Endothelial cell of umbilical vein (primary cell): Measurements from ENCODE around the gene FAM193B. TPM values are rescaled to one million over a fixed set of nuclear protein-coding genes. Genes with fewer than 3 reads are reported as not detected.

Source experiments
- BruUV-seq: library from RNA; stranded (reverse); fragments of 400-500 nt; replicated peaks from 2 replicates; lab custom pipeline; 2021; lab: Mats Ljungman, UMichigan
- CTCF ChIA-PET: fragments of 300-600, 350-600 bp; sonication (Branson Sonifier 250); formaldehyde crosslinking; loops from one replicate; lab custom pipeline; 2021; ENCODE audit warnings: antibody characterized with exemption, inconsistent platforms; lab: Charles Lee
- POLR2A ChIA-PET: fragments of 300-600, 350-600 bp; sonication (Branson Sonifier 250); formaldehyde crosslinking; loops from one replicate; lab custom pipeline; 2021; ENCODE audit warnings: antibody characterized with exemption, inconsistent platforms; lab: Charles Lee
- DNase-seq: peaks from one replicate; pipeline ENCODE4 v3.0.0-alpha.2; 2011; ENCODE audit warnings: low read depth, low spot score
- FAIRE-seq: peaks from 2 replicates; lab custom pipeline; 2011; peaks lifted over from hg19 to GRCh38; lab: Jason Lieb, UNC
- H2AFZ ChIP-seq: 2 replicates; pipeline ENCODE4 v1.6.0; 2012; ENCODE audit warnings: low read depth, low read length, control low read depth, inconsistent platforms
- H3K27ac ChIP-seq: 2 replicates; pipeline ENCODE4 v1.5.1; 2011; ENCODE audit warnings: low read depth, mild to moderate bottlenecking, control low read depth, low read length, moderate library complexity; ENCODE audit not compliant: insufficient read depth
- H3K27me3 ChIP-seq, 2 experiments: 2 replicates each; pipeline versions ENCODE4 v1.6.0 to v1.6.1; 2011; ENCODE audit warnings: low read length in 2 of 2, mixed read lengths in 1 of 2; ENCODE audit not compliant: control insufficient read depth in 2 of 2, insufficient read depth in 2 of 2
- H3K36me3 ChIP-seq, 2 experiments: 2 replicates in 1 of 2; 3 replicates in 1 of 2; pipeline ENCODE4 v1.5.1; 2011; ENCODE audit warnings: low read length in 2 of 2, mild to moderate bottlenecking in 1 of 2, moderate library complexity in 1 of 2; ENCODE audit not compliant: control insufficient read depth in 2 of 2, insufficient read depth in 2 of 2; ENCODE audit errors: extremely low read depth in 1 of 2
- H3K4me1 ChIP-seq: 3 replicates; pipeline ENCODE4 v1.5.1; 2011; ENCODE audit warnings: mild to moderate bottlenecking, low read length; ENCODE audit not compliant: control insufficient read depth, insufficient read depth; ENCODE audit errors: extremely low read depth
- H3K4me2 ChIP-seq: 2 replicates; pipeline ENCODE4 v1.6.1; 2011; ENCODE audit warnings: low read length, control low read depth, mixed read lengths; ENCODE audit not compliant: insufficient read depth
- H3K4me3 ChIP-seq, 3 experiments: fragments of 200-600 bp in 1 of 3; sonication (generic), shearing (Covaris generic) in 1 of 3; replicated peaks in 1 of 3; 2 replicates each; pipeline ENCODE4 v1.5.1; 2011 to 2016; ENCODE audit warnings: control low read depth in 3 of 3, low read length in 3 of 3, mild to moderate bottlenecking in 2 of 3, inconsistent platforms in 1 of 3, low read depth in 1 of 3, moderate library complexity in 1 of 3; ENCODE audit not compliant: insufficient read depth in 1 of 3
- H3K79me2 ChIP-seq: 2 replicates; pipeline ENCODE4 v1.6.0; 2012; ENCODE audit warnings: low read length, inconsistent platforms; ENCODE audit not compliant: control insufficient read depth, insufficient read depth
- H3K9ac ChIP-seq: replicated peaks from 2 replicates; pipeline ENCODE3; 2011; ENCODE audit warnings: low read length, control low read depth; ENCODE audit not compliant: insufficient read depth; ENCODE audit errors: extremely low read depth
- H3K9me1 ChIP-seq: replicated peaks from 3 replicates; pipeline ENCODE4 v1.6.0; 2011; ENCODE audit warnings: mild to moderate bottlenecking, low read length; ENCODE audit not compliant: control insufficient read depth, insufficient read depth; ENCODE audit errors: extremely low read depth
- H3K9me3 ChIP-seq: replicated peaks from 2 replicates; pipeline ENCODE4 v1.5.1; 2012; ENCODE audit warnings: low read length, inconsistent platforms; ENCODE audit not compliant: control insufficient read depth, insufficient read depth
- H4K20me1 ChIP-seq: replicated peaks from 2 replicates; pipeline ENCODE3; 2011; ENCODE audit warnings: mild to moderate bottlenecking, low read length; ENCODE audit not compliant: control insufficient read depth, insufficient read depth; ENCODE audit errors: extremely low read depth
- EZH2 ChIP-seq: IDR thresholded peaks from 2 replicates; pipeline ENCODE4 v1.6.1; 2012; ENCODE audit warnings: borderline replicate concordance, low read depth, mild to moderate bottlenecking, moderate library complexity, low read length, inconsistent platforms; ENCODE audit not compliant: severe bottlenecking
- FOS ChIP-seq: IDR thresholded peaks from 2 replicates; pipeline ENCODE4 v1.6.1; 2011; ENCODE audit warnings: mild to moderate bottlenecking, low read length, moderate library complexity, borderline replicate concordance; ENCODE audit not compliant: insufficient read depth
- GATA2 ChIP-seq: IDR thresholded peaks from 2 replicates; pipeline ENCODE4 v1.7.0; 2011; ENCODE audit warnings: low read depth, mild to moderate bottlenecking, moderate library complexity, mixed read lengths, low read length; ENCODE audit not compliant: insufficient read length, insufficient read depth
- JUN ChIP-seq: IDR thresholded peaks from 2 replicates; pipeline ENCODE4 v1.6.1; 2011; ENCODE audit warnings: borderline replicate concordance, low read depth; ENCODE audit not compliant: insufficient read length, insufficient read depth
- MYC ChIP-seq: IDR thresholded peaks from one replicate; pipeline ENCODE4 v1.6.1; 2011; ENCODE audit warnings: mild to moderate bottlenecking, low read depth, low read length
- POLR2A ChIP-seq: IDR thresholded peaks from 2 replicates; pipeline ENCODE4 v1.6.1; 2012; ENCODE audit warnings: low read depth, mild to moderate bottlenecking, control low read depth, low read length
- POLR2AphosphoS5 ChIP-seq: IDR thresholded peaks from 2 replicates; pipeline ENCODE4 v1.6.1; 2012; ENCODE audit warnings: low read depth, mild to moderate bottlenecking, control low read depth, low read length, moderate library complexity; ENCODE audit not compliant: insufficient read depth
- dilution Hi-C: fragments of 300-500 bp; cut with MboI; formaldehyde crosslinking; loops from one replicate; pipeline ENCODE4 v1.15.0; 2019; ENCODE audit warnings: low sequenced_read_pairs; ENCODE audit not compliant: extremely low pct_ligation_motif_present
- intact Hi-C: fragments of 100-400 bp; cut with micrococcal nuclease; formaldehyde crosslinking; loops from one replicate; pipeline ENCODE4 v1.10.0; 2022
- polyA plus RNA-seq, 4 experiments: library from polyadenylated mRNA; depleted of rRNA in 3 of 4; stranded (reverse) in 3 of 4; unstranded in 1 of 4; fragments of >200 nt; gene quantifications; 2 replicates each; pipeline versions ENCODE4 v1.2.1 to v1.2.3, GENCODE V29; 2011 to 2012; ENCODE audit warnings: missing spikeins in 1 of 4
- total RNA-seq: library from RNA; stranded (reverse); gene quantifications from 2 replicates; pipeline ENCODE4 v1.2.3, GENCODE V29; 2021
- TF ChIP-seq, protein P1 (sequence below), 2 donors: IDR thresholded peaks; 1 replicate in 1 of 2; 2 replicates in 1 of 2; pipeline ENCODE4 v1.5.1; 2011; ENCODE audit warnings: low read length in 2 of 2, mild to moderate bottlenecking in 2 of 2, moderate library complexity in 2 of 2, control low read depth in 1 of 2, inconsistent platforms in 1 of 2, low read depth in 1 of 2; ENCODE audit not compliant: insufficient read depth in 1 of 2; ENCODE audit errors: extremely low read depth in 1 of 2
- TF ChIP-seq, protein P2 (sequence below): IDR thresholded peaks from 2 replicates; pipeline ENCODE4 v1.6.1; 2011; ENCODE audit not compliant: insufficient read depth, insufficient read length

Gene FAM193B
- total and polyA plus RNA-seq, 2 donors (not counting 3 experiments of a cell fraction or from before 2014, with no cell fraction given): 57.9 to 75.7 TPM

DNA sequence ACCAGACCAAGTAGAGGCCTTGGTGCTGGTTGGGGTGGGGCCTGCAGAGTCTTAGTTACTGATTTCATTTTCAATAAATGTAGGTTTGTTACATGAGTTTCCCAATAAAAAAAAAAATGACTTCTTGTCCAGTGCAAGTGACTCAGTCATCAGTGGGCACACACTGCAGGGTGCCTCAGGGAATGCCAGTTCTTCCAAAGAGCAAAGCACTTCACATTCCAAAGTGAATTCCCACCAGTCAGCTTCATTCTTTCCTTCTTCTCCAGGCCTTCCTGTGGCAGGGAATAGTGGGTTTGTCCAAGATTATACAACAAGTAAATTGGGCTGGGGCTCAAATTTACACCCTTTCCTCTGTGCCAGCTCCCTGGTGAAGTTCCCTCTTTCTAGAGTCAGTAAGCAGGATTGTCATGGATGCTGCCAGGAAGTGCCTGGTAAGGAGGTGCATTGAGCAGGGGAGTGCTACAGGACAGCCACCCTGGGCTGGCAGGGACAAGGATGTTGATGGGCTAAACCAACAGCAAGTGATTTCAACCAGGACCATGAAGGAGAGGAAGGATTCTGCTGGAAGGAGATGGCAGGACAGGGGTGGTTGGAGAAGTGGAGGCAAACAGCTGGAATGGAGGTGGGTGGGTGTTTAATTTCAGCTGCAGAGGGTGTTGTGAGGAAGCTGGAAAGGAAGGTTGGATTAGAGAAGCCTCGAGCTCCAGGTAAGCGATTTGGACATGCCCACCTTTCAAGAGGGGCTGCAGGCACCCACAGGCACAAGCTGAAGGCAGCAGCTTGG lies 41.8 kb upstream of the FAM193B start:
- H3K9me3 ChIP-seq: no peaks in the 10 kb centered on the region
- peaks cover 28% of the 10 kb centered on the region for H3K79me2 ChIP-seq
- H3K4me3 ChIP-seq: no peak overlapping the region
- H3K4me1 ChIP-seq: peaks cover 23% of the 10 kb centered on the region
- H2AFZ ChIP-seq: no peak overlapping the region
- no peak overlapping the region for H3K27ac ChIP-seq
- H3K27me3 ChIP-seq: no peaks in the 10 kb centered on the region
- FAIRE-seq (no peak), DNase-seq (no peak)
- TF ChIP-seq, protein P1, sequence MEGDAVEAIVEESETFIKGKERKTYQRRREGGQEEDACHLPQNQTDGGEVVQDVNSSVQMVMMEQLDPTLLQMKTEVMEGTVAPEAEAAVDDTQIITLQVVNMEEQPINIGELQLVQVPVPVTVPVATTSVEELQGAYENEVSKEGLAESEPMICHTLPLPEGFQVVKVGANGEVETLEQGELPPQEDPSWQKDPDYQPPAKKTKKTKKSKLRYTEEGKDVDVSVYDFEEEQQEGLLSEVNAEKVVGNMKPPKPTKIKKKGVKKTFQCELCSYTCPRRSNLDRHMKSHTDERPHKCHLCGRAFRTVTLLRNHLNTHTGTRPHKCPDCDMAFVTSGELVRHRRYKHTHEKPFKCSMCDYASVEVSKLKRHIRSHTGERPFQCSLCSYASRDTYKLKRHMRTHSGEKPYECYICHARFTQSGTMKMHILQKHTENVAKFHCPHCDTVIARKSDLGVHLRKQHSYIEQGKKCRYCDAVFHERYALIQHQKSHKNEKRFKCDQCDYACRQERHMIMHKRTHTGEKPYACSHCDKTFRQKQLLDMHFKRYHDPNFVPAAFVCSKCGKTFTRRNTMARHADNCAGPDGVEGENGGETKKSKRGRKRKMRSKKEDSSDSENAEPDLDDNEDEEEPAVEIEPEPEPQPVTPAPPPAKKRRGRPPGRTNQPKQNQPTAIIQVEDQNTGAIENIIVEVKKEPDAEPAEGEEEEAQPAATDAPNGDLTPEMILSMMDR (IDR thresholded peaks at IDR 0.05; ENCODE audit: extremely low read depth in 1 of 2, insufficient read depth in 1 of 2, low read depth in 1 of 2, low read length in 2 of 2): no peak
- TF ChIP-seq JUN (no peak), POLR2AphosphoS5 (no peak), MYC (no peak), FOS (no peak), POLR2A (no peak), EZH2 (no peak), GATA2 (no peak)
- TF ChIP-seq, protein P2, sequence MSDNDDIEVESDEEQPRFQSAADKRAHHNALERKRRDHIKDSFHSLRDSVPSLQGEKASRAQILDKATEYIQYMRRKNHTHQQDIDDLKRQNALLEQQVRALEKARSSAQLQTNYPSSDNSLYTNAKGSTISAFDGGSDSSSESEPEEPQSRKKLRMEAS: no peak
- ChIA-PET CTCF (interaction anchor here (2.0 kb wide), 1 partner anchor 11 kb away, joined by 6 read pairs; no protein-coding TSS in a partner anchor), POLR2A (no interaction called here)
- BruUV-seq: no TSS peak
- intact Hi-C loops (loop anchor here (10.0 kb wide), 1 partner anchor 1211 kb away; the partner anchor contains the start of genes HIGD2A and NOP16), dilution Hi-C loops (no loop called here)
- H3K9ac ChIP-seq: no peak overlapping the region
- no peaks in the 10 kb centered on the region for H3K9me1 ChIP-seq
- no peaks in the 10 kb centered on the region for H4K20me1 ChIP-seq
- H3K4me2 ChIP-seq: no peak overlapping the region
- peaks cover 16 to 33% of the 10 kb centered on the region in 2 experiments for H3K36me3 ChIP-seq
